Ascending aorta (tissue), 2 donors: ENCODE results near the gene RCOR2. TPM values are rescaled to one million over a fixed set of nuclear protein-coding genes. Genes with fewer than 3 reads are reported as not detected.
"Not testable (repeated sequence)": the region's sequence is repeated elsewhere in the genome, so short reads cannot be mapped to it uniquely, and the experiment has no call there.

Experiments
- DNase-seq, 2 donors: peaks; one replicate each; pipeline ENCODE4 v3.0.0-alpha.2; 2019; ENCODE audit warnings: low spot score in 2 of 2
- H3K27ac ChIP-seq, 2 donors: fragments of 200-600 bp; sonication (generic); one replicate each; pipeline ENCODE4 v1.5.1; 2016 to 2017; ENCODE audit warnings: mild to moderate bottlenecking in 1 of 2
- H3K27me3 ChIP-seq: fragments of 200-600 bp; sonication (generic); one replicate; pipeline ENCODE4 v1.5.1; 2017
- H3K36me3 ChIP-seq, 2 donors: fragments of 200-600 bp; sonication (generic); one replicate each; pipeline ENCODE4 v1.5.1; 2016
- H3K4me1 ChIP-seq, 2 donors: fragments of 200-600 bp; sonication (generic); one replicate each; pipeline ENCODE4 v1.5.1; 2016 to 2017; ENCODE audit warnings: mild to moderate bottlenecking in 1 of 2
- H3K4me3 ChIP-seq, 2 donors: fragments of 200-600 bp; sonication (generic); one replicate each; pipeline ENCODE4 v1.5.1; 2016 to 2017; ENCODE audit warnings: mild to moderate bottlenecking in 1 of 2
- H3K9me3 ChIP-seq, 2 donors: fragments of 200-600 bp; sonication (generic); one replicate each; pipeline ENCODE4 v1.5.1; 2016
- intact Hi-C: fragments of 100-400 bp; cut with DNase I; formaldehyde crosslinking; loops from one replicate; pipeline ENCODE4 v1.15.1; 2023
- total RNA-seq: library from RNA; depleted of rRNA; stranded (reverse); fragments of >200 nt; gene quantifications from one replicate; pipeline ENCODE4 v1.1.0, GENCODE V29; 2016
- TF ChIP-seq, protein P1 (sequence below), 3 experiments: fragments of 200-600 bp in 2 of 3; fragments of 450-650 bp in 1 of 3; sonication (generic) in 2 of 3; IDR thresholded peaks; one replicate each; pipeline ENCODE4 v1.5.1; 2016 to 2019; ENCODE audit warnings: antibody characterized with exemption in 3 of 3, mild to moderate bottlenecking in 1 of 3, moderate library complexity in 1 of 3

Gene RCOR2
- total RNA-seq: not detected

DNA sequence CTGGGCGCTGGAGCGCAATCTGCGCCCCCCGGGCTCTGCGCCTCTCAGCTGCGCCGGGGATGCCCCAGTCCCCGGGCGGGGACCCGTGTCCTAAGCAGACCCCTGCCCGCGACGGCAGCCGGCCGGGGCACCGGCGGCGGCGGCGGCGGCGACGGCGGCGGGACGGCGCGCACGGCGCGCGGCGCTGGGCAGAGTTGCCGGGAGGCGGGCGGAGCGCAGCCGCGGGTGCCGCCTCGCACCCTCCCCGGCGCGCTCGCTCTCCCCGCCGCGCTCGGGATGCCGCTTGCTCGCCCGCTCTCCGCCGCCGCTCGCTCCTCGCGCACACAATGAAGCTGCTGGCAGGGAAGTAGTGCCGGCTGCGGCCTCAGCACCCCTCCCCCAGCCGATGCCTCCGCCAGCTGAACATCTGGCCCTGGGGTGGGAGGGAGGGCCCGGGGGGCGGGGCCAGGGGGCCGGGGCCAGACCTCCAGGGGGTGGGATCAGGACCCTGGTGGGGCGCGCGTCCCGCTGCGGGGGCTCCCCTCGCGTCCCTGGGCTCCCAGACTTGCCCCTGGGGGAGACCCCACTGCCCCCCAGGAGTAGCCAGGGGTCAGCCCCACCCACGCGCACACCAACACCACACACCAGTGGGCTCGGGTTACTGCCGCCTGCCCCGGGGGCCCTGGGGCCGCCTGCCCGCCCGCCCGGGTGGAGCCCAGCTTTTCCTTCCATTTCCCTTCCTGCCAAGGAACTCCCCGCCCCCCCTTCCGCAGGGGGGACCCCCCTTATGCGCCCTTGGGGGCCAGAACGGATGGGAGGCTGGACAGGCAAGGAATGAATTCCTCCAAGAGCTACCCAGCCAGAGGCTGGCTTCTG lies at the start of gene RCOR2:
TSS of gene RCOR2 (minus strand) at position 328 of the 855 bp plus-strand sequence. CDS start 708 bp downstream, outside the sequence.
- intact Hi-C loops: loop anchor here (1.0 kb wide), 1 partner anchor 28 kb away; no protein-coding TSS in a partner anchor
- no peaks in the 10 kb centered on the region for H3K27me3 ChIP-seq
- peaks cover 23 to 41% of the 10 kb centered on the region in 2 donors for H3K4me1 ChIP-seq
- H3K9me3 ChIP-seq: no peaks in the 10 kb centered on the region
- no peaks in the 10 kb centered on the region for H3K36me3 ChIP-seq
- peak within 1 kb of the TSS; percentile 63 to 67 for H3K4me3 ChIP-seq
- TF ChIP-seq, protein P1, sequence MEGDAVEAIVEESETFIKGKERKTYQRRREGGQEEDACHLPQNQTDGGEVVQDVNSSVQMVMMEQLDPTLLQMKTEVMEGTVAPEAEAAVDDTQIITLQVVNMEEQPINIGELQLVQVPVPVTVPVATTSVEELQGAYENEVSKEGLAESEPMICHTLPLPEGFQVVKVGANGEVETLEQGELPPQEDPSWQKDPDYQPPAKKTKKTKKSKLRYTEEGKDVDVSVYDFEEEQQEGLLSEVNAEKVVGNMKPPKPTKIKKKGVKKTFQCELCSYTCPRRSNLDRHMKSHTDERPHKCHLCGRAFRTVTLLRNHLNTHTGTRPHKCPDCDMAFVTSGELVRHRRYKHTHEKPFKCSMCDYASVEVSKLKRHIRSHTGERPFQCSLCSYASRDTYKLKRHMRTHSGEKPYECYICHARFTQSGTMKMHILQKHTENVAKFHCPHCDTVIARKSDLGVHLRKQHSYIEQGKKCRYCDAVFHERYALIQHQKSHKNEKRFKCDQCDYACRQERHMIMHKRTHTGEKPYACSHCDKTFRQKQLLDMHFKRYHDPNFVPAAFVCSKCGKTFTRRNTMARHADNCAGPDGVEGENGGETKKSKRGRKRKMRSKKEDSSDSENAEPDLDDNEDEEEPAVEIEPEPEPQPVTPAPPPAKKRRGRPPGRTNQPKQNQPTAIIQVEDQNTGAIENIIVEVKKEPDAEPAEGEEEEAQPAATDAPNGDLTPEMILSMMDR (IDR thresholded peaks at IDR 0.05): no peak
- H3K27ac ChIP-seq: peak within 1 kb of the TSS; percentile 90 to 92
- DNase-seq: peak in 1 of 2 donors; percentile 85

DNA sequence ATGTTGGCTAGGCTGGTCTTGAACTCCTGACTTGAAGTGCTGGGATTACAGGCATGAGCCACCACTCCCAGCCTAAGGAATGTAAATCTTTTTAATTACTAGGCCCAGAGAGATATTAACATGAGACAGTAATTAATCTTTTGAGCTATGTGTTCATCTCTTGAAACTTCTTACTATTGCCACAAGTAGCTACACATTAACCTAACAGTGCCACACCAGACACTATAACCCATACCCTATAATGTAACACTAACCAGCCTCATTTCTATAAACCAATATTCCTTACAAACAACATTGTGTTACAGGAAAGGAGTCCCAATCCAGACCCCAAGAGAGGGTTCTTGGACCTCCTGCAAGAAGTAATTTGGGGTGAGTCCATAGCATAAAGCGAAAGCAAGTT lies 49.5 kb upstream of the RCOR2 start:
- Histone ChIP-seq H3K9me3 (no peaks in the 10 kb centered on the region), H3K4me1 (no peaks in the 10 kb centered on the region), H3K36me3 (no peaks in the 10 kb centered on the region), H3K27me3 (no peaks in the 10 kb centered on the region), H3K4me3 (no peak overlapping the region), H3K27ac (no peak overlapping the region)
- no peak for DNase-seq
- intact Hi-C loops: no loop called here
- TF ChIP-seq, protein P1 (IDR thresholded peaks at IDR 0.05): no peak

DNA sequence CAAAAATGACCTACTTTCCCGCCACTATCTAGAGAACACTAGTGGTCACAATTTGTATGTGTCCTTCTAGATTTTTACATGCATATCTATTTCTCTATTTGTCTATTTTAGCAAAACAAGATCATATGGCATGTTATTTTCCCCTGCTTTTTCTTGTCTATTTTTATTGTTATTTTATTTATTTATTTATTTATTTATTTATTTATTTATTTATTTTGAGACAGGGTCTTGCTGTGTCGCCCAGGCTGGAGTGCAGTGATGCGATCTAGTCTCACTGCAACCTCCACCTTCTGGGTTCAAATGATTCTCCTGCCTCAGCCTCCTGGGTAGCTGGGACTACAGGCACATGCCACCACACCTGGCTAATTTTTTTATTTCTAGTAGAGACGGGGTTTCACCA lies 46.9 kb upstream of the RCOR2 start:
- H3K27ac ChIP-seq, H3K4me3 ChIP-seq, H3K9me3 ChIP-seq, DNase-seq, intact Hi-C loops, H3K36me3 ChIP-seq, H3K27me3 ChIP-seq, H3K4me1 ChIP-seq: not testable (repeated sequence)

DNA sequence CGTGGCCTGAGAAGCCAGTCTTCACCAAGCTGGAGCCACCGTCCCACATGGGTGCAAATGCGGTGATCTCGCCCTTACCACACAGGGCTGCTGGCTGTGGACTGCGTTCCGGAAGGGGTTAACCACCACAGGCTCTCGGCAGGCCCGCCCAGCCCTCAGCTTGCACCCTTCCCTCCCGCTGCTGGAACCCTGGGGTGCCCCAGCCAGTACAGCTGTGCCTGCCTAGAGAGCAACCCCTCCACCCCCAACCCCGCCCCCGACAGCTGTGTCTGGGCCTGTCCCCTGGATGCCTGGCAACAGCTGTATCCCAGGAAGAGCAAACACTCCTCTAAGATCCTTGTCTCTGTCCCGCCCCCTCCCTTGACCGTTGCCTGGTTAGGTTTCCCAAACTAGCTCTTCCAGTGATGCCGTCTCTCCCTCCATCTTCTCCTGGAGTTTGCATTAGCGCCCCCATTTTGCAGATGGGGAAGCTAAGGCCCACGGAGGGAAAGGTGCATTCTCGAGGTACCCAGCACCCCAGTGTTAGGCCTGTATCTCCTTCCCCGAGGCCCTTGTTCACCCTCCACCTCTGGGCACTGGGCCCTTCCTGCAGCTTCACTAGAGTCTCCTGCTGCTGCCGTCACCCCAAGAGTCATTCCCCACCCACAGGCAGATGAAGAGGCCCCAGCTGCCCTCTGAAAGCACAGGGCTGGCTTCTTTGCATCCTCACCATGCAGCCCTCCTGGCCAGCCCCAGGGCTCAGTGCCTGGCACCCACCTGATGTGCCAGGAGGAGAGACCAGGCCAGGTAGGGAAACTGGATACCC lies 44.8 kb upstream of the RCOR2 start:
- TF ChIP-seq, protein P1 (IDR thresholded peaks at IDR 0.05): no peak
- intact Hi-C loops: no loop called here
- H3K9me3 ChIP-seq: no peaks in the 10 kb centered on the region
- DNase-seq: no peak
- H3K27ac ChIP-seq: no peak overlapping the region
- H3K36me3 ChIP-seq: peaks cover 0 to 4% of the 10 kb centered on the region in 2 donors
- no peaks in the 10 kb centered on the region for H3K4me1 ChIP-seq
- no peak overlapping the region for H3K4me3 ChIP-seq
- H3K27me3 ChIP-seq: no peaks in the 10 kb centered on the region

DNA sequence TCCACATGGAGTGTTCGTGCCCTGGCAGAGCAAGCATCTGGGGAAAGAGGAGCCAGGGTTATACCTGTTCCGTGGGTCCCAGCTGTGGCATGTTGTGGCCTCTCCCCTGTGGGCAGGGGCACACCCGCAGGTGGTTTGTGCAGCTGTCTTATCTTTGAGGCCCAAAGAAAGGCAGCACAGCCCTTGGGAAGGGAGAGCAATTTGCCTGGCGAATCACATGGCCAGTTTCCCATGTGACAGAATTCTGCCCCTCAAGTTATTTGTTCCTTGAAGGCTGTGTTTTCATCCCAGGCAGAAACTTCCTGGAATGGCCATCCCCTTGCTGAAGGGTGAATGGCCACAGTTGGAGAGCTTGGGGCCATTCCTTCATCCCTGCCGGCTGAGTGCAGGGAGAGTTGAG lies 41.0 kb upstream of the RCOR2 start:
- Histone ChIP-seq H3K27me3 (no peaks in the 10 kb centered on the region), H3K4me3 (no peak overlapping the region), H3K36me3 (peaks cover 27 to 36% of the 10 kb centered on the region in 2 donors), H3K27ac (no peak overlapping the region), H3K9me3 (no peaks in the 10 kb centered on the region), H3K4me1 (no peaks in the 10 kb centered on the region)
- DNase-seq: no peak
- TF ChIP-seq, protein P1 (IDR thresholded peaks at IDR 0.05): no peak
- intact Hi-C loops: no loop called here

DNA sequence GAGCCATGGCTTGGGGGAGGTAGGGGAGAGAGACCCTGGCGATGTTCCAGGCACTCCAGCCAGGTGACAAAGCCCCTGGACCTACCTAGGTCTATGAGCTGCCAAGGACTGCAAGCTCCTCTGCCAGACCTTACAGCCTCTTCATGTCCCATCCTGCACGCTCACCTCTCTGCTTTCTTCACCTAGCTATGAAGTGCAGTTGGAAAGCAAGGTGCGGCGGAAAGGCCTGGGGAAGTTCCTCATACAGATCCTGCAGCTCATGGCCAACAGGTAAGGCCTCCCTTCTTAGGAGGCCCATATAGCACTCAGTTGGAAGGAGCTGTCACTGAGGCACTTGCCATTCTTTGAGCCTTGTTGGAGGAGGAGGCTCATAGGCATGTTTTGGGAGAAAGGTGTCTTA lies 35.6 kb upstream of the RCOR2 start:
- DNase-seq: no peak
- Histone ChIP-seq H3K36me3 (peaks cover 52% of the 10 kb centered on the region in 2 donors), H3K27me3 (no peaks in the 10 kb centered on the region), H3K27ac (no peak overlapping the region), H3K4me3 (no peak overlapping the region), H3K4me1 (no peaks in the 10 kb centered on the region), H3K9me3 (no peaks in the 10 kb centered on the region)
- intact Hi-C loops: no loop called here
- TF ChIP-seq, protein P1 (IDR thresholded peaks at IDR 0.05): no peak
